Activated CD4-positive, alpha-beta T cell treated with anti-CD3 and anti-CD28 coated beads, Interleukin-10, Interleukin-2, amounts not matched to agents 100 ng/mL and 50 ng/mL, durations not matched to agents 16 hours and 8 hours (primary cell): ENCODE results near the gene PUDP.
"Not testable (repeated sequence)": the region's sequence is repeated elsewhere in the genome, so short reads cannot be mapped to it uniquely, and the experiment has no call there.

ENCODE experiments used
- DNase-seq: peaks from one replicate; pipeline ENCODE4 v3.0.0-alpha.2; 2020

Gene PUDP

GRCh38 chrX:7109049-7109531 is 38.9 kb downstream of the PUDP start:
- no peak for DNase-seq

- no peak for DNase-seq
These were observed 39.9 kb downstream of the PUDP start for GRCh38 chrX:7108030-7108429.

GRCh38 chrX:7106649-7107048 is 41.3 kb downstream of the PUDP start:
- no peak for DNase-seq

- DNase-seq, result no peak
These were observed 45.8 kb downstream of the PUDP start for GRCh38 chrX:7102119-7102518.

- DNase-seq, result no peak
These were observed 47.9 kb downstream of the PUDP start for GRCh38 chrX:7100022-7100421.

GRCh38 chrX:7095657-7096056 is 52.3 kb downstream of the PUDP start:
- DNase-seq, result not testable (repeated sequence)

GRCh38 chrX:7093305-7093704 is 54.6 kb downstream of the PUDP start:
- DNase-seq, result no peak

GRCh38 chrX:7092543-7092942 is 55.4 kb downstream of the PUDP start:
- no peak for DNase-seq

GRCh38 chrX:7091923-7092322 is 56.0 kb downstream of the PUDP start:
- no peak for DNase-seq

- DNase-seq, result no peak
These were observed 57.3 kb downstream of the PUDP start for GRCh38 chrX:7090641-7091040.

- DNase-seq, result peak; percentile 50
These were observed 58.9 kb downstream of the PUDP start for GRCh38 chrX:7088968-7089615.

- DNase-seq, result no peak
These were observed 61.6 kb downstream of the PUDP start for GRCh38 chrX:7086384-7086783.

GRCh38 chrX:7085879-7086278 is 62.1 kb downstream of the PUDP start:
- DNase-seq, result no peak

GRCh38 chrX:7084841-7085240 is 63.1 kb downstream of the PUDP start:
- no peak for DNase-seq

GRCh38 chrX:7083468-7084396 is 64.2 kb downstream of the PUDP start:
- peak; percentile 96 for DNase-seq

GRCh38 chrX:7083021-7083420 is 64.9 kb downstream of the PUDP start:
- DNase-seq, result no peak

GRCh38 chrX:7082556-7082955 is 65.4 kb downstream of the PUDP start:
- DNase-seq, result no peak

- no peak for DNase-seq
These were observed 70.4 kb downstream of the PUDP start for GRCh38 chrX:7077241-7078230.

GRCh38 chrX:7076245-7076661 is 71.7 kb downstream of the PUDP start:
- DNase-seq, result no peak

GRCh38 chrX:7074908-7075204 is 73.1 kb downstream of the PUDP start:
- no peak for DNase-seq

GRCh38 chrX:7074148-7074907 is 73.6 kb downstream of the PUDP start:
- DNase-seq, result no peak

- no peak for DNase-seq
These were observed 74.6 kb downstream of the PUDP start for GRCh38 chrX:7073336-7073735.
